HFF-Myc (cell line): Measurements from ENCODE around the gene HPCAL1.

Experiments
- DNase-seq: peaks from one replicate; pipeline ENCODE4 v3.0.0-alpha.2; 2011; ENCODE audit warnings: low read depth; ENCODE audit errors: extremely low read depth
- H3K4me3 ChIP-seq: replicated peaks from 2 replicates; pipeline ENCODE4 v1.5.1; 2011; ENCODE audit warnings: low read depth, mild to moderate bottlenecking, control low read depth, low read length
- CTCF ChIP-seq: IDR thresholded peaks from 2 replicates; pipeline ENCODE4 v1.5.1; 2012; ENCODE audit warnings: mild to moderate bottlenecking, low read depth, low read length, control low read depth; ENCODE audit errors: missing control alignments

The HPCAL1 gene

GRCh38 chr2:10424051-10424450 lies 121.3 kb downstream of the HPCAL1 start:
- TF ChIP-seq CTCF, result no peak
- DNase-seq, result no peak
- no peak overlapping the region for H3K4me3 ChIP-seq

- no peak overlapping the region for H3K4me3 ChIP-seq
- no peak for DNase-seq
- no peak for TF ChIP-seq CTCF
These were observed 122.3 kb downstream of the HPCAL1 start for GRCh38 chr2:10424916-10425505.

GRCh38 chr2:10425699-10426098 lies 123.0 kb downstream of the HPCAL1 start:
- no peak for DNase-seq
- no peak for TF ChIP-seq CTCF
- no peak overlapping the region for H3K4me3 ChIP-seq

- DNase-seq, result no peak
- H3K4me3 ChIP-seq, result no peak overlapping the region
- TF ChIP-seq CTCF, result no peak
These were observed 124.3 kb downstream of the HPCAL1 start for GRCh38 chr2:10426726-10427617.

GRCh38 chr2:10427618-10427949 lies 124.9 kb downstream of the HPCAL1 start:
- no peak for DNase-seq
- H3K4me3 ChIP-seq, result no peak overlapping the region
- no peak for TF ChIP-seq CTCF

- no peak overlapping the region for H3K4me3 ChIP-seq
- DNase-seq, result no peak
- no peak for TF ChIP-seq CTCF
These were observed 125.7 kb downstream of the HPCAL1 start for GRCh38 chr2:10428355-10428754.
